Activated CD4-positive, CD25-positive, alpha-beta regulatory T cell (primary cell): ENCODE data around the gene PTPN4.

Source experiments
- DNase-seq, 4 experiments: peaks; one replicate each; lab custom pipeline; 2025; lab: John Stamatoyannopoulos, UW

Gene PTPN4

GRCh38 chr2:119734047-119734446, 25.7 kb upstream of the PTPN4 start:
- no peak for DNase-seq

GRCh38 chr2:119735565-119735964, 24.2 kb upstream of the PTPN4 start:
- DNase-seq = no peak

- no peak for DNase-seq
Observed at GRCh38 chr2:119736021-119736420, 23.7 kb upstream of the PTPN4 start.

GRCh38 chr2:119739580-119740255, 20.0 kb upstream of the PTPN4 start:
- DNase-seq = no peak

GRCh38 chr2:119741001-119741400, 18.7 kb upstream of the PTPN4 start:
- no peak for DNase-seq

GRCh38 chr2:119741868-119742267, 17.9 kb upstream of the PTPN4 start:
- DNase-seq = no peak

- DNase-seq = no peak
Observed at GRCh38 chr2:119744335-119744939, 15.3 kb upstream of the PTPN4 start.

- no peak for DNase-seq
Observed at GRCh38 chr2:119745566-119745965, 14.2 kb upstream of the PTPN4 start.

- no peak for DNase-seq
Observed at GRCh38 chr2:119746836-119747686, 12.7 kb upstream of the PTPN4 start.

GRCh38 chr2:119748135-119748534, 11.6 kb upstream of the PTPN4 start:
- no peak for DNase-seq

GRCh38 chr2:119749477-119750012, 10.2 kb upstream of the PTPN4 start:
- no peak for DNase-seq

GRCh38 chr2:119751706-119752105, 8.0 kb upstream of the PTPN4 start:
- no peak for DNase-seq

- DNase-seq = no peak
Observed at GRCh38 chr2:119753041-119753929, 6.4 kb upstream of the PTPN4 start.

GRCh38 chr2:119753930-119754321, 5.8 kb upstream of the PTPN4 start:
- no peak for DNase-seq

GRCh38 chr2:119755906-119756305, 3.8 kb upstream of the PTPN4 start:
- no peak for DNase-seq

GRCh38 chr2:119756837-119757236, 2.9 kb upstream of the PTPN4 start:
- no peak for DNase-seq

- no peak for DNase-seq
Observed at GRCh38 chr2:119758881-119759450, 756 bp upstream of the PTPN4 start.

GRCh38 chr2:119760237-119760955, 674 bp downstream of the PTPN4 start:
- DNase-seq = peak in 2 of 4 experiments; percentile 17 to 31

GRCh38 chr2:119760956-119761275, 1.2 kb downstream of the PTPN4 start:
- DNase-seq = no peak

- DNase-seq = no peak
Observed at GRCh38 chr2:119764832-119765231, 5.1 kb downstream of the PTPN4 start.
